Prostate gland (tissue), 2 donors: ENCODE results near the gene CCR6. TPM values are rescaled to one million over a fixed set of nuclear protein-coding genes. Genes with fewer than 3 reads are reported as not detected.

Source experiments
- DNase-seq: peaks from one replicate; pipeline ENCODE4 v3.0.0-alpha.2; 2019; ENCODE audit warnings: low spot score
- H3K27ac ChIP-seq, 2 donors: fragments of 200-600 bp; sonication (generic); 2 replicates each; pipeline ENCODE4 v1.5.1; 2017 to 2019
- H3K27me3 ChIP-seq: fragments of 200-600 bp; sonication (generic); replicated peaks from 2 replicates; pipeline ENCODE4 v1.5.1; 2019; ENCODE audit not compliant: insufficient read depth
- H3K36me3 ChIP-seq, 2 donors: fragments of 200-600 bp; sonication (generic); 1 replicate in 1 of 2; 2 replicates in 1 of 2; pipeline versions ENCODE4 v1.5.1 to v1.8.1; 2017 to 2019
- H3K4me1 ChIP-seq: fragments of 200-600 bp; sonication (generic); replicated peaks from 2 replicates; pipeline ENCODE4 v1.5.1; 2019
- H3K4me3 ChIP-seq, 2 donors: fragments of 200-600 bp; sonication (generic); 2 replicates each; pipeline ENCODE4 v1.5.1; 2017 to 2019
- H3K9me3 ChIP-seq: fragments of 200-600 bp; sonication (generic); 2 replicates; pipeline ENCODE4 v1.5.1; 2017
- CTCF ChIP-seq, 4 experiments: fragments of 200-600 bp in 2 of 4; fragments of 450-650 bp in 2 of 4; sonication (generic) in 2 of 4; IDR thresholded peaks; 1 replicate in 3 of 4; 2 replicates in 1 of 4; pipeline ENCODE4 v1.5.1; 2016 to 2019; ENCODE audit warnings: antibody characterized with exemption in 4 of 4, mild to moderate bottlenecking in 2 of 4, moderate library complexity in 2 of 4
- POLR2A ChIP-seq: fragments of 450-650 bp; IDR thresholded peaks from one replicate; pipeline ENCODE4 v1.6.1; 2016; ENCODE audit warnings: antibody characterized with exemption, mild to moderate bottlenecking
- POLR2AphosphoS5 ChIP-seq: sonication (generic); formaldehyde crosslinking; IDR thresholded peaks from one replicate; pipeline ENCODE4 v1.6.1; 2017; ENCODE audit warnings: antibody characterized with exemption
- WGBS: methylation state at CpG from one replicate; pipeline ENCODE4 v1.1.5; 2018; 5-methylcytosine and 5-hydroxymethylcytosine counted together
- intact Hi-C: fragments of 100-400 bp; cut with DNase I; formaldehyde crosslinking; loops from one replicate; pipeline ENCODE4 v1.14.2; 2022
- total RNA-seq, 2 donors: library from RNA; depleted of rRNA; stranded (reverse); fragments of >200 nt; gene quantifications; one replicate each; pipeline ENCODE4 v1.1.0, GENCODE V29; 2016

Gene CCR6
- total RNA-seq, 2 donors from 2014 or later = not detected

GRCh38 chr6:167093922-167094432, 28.9 kb upstream of the CCR6 start:
- intact Hi-C loops = no loop called here
- Histone ChIP-seq H3K9me3 (no peaks in the 10 kb centered on the region), H3K4me3 (no peak overlapping the region), H3K27me3 (no peaks in the 10 kb centered on the region), H3K27ac (no peak overlapping the region), H3K36me3 (no peaks in the 10 kb centered on the region), H3K4me1 (no peaks in the 10 kb centered on the region)
- WGBS = 77% methylated on average over 25 of the region's 28 CpGs
- no peak for DNase-seq
- no peak for TF ChIP-seq POLR2A
- no peak for TF ChIP-seq CTCF (IDR thresholded peaks at IDR 0.05)
- no peak for TF ChIP-seq POLR2AphosphoS5

GRCh38 chr6:167094436-167094819, 28.5 kb upstream of the CCR6 start:
- WGBS = 79% methylated on average over 12 of the region's 12 CpGs
- H3K9me3 ChIP-seq = no peaks in the 10 kb centered on the region
- no peaks in the 10 kb centered on the region for H3K36me3 ChIP-seq
- H3K4me3 ChIP-seq = no peak overlapping the region
- TF ChIP-seq POLR2A (no peak), POLR2AphosphoS5 (no peak), CTCF (IDR thresholded peaks at IDR 0.05) (no peak)
- DNase-seq = no peak
- intact Hi-C loops = no loop called here
- H3K27me3 ChIP-seq = no peaks in the 10 kb centered on the region
- no peak overlapping the region for H3K27ac ChIP-seq
- H3K4me1 ChIP-seq = no peaks in the 10 kb centered on the region

- no peak overlapping the region for H3K27ac ChIP-seq
- 73% methylated on average over 4 of the region's 4 CpGs for WGBS
- H3K4me3 ChIP-seq = no peak overlapping the region
- no peaks in the 10 kb centered on the region for H3K4me1 ChIP-seq
- no peak for DNase-seq
- intact Hi-C loops = no loop called here
- H3K36me3 ChIP-seq = no peaks in the 10 kb centered on the region
- H3K27me3 ChIP-seq = no peaks in the 10 kb centered on the region
- TF ChIP-seq CTCF (IDR thresholded peaks at IDR 0.05) (no peak), POLR2A (no peak), POLR2AphosphoS5 (no peak)
- no peaks in the 10 kb centered on the region for H3K9me3 ChIP-seq
Measured at GRCh38 chr6:167094820-167095637, 27.9 kb upstream of the CCR6 start.

GRCh38 chr6:167095888-167096287, 27.0 kb upstream of the CCR6 start:
- intact Hi-C loops = no loop called here
- H3K4me1 ChIP-seq = no peaks in the 10 kb centered on the region
- WGBS = 91% methylated on average over 2 of the region's 2 CpGs
- no peaks in the 10 kb centered on the region for H3K36me3 ChIP-seq
- TF ChIP-seq POLR2A (no peak), POLR2AphosphoS5 (no peak), CTCF (IDR thresholded peaks at IDR 0.05) (no peak)
- DNase-seq = no peak
- H3K27ac ChIP-seq = no peak overlapping the region
- H3K9me3 ChIP-seq = no peaks in the 10 kb centered on the region
- H3K4me3 ChIP-seq = no peak overlapping the region
- H3K27me3 ChIP-seq = no peaks in the 10 kb centered on the region

GRCh38 chr6:167096991-167097390, 25.9 kb upstream of the CCR6 start:
- 82% methylated on average over 7 of the region's 7 CpGs for WGBS
- H3K4me3 ChIP-seq = no peak overlapping the region
- DNase-seq = no peak
- intact Hi-C loops = no loop called here
- no peaks in the 10 kb centered on the region for H3K36me3 ChIP-seq
- TF ChIP-seq POLR2AphosphoS5 = no peak
- no peak for TF ChIP-seq CTCF (IDR thresholded peaks at IDR 0.05)
- TF ChIP-seq POLR2A = no peak
- H3K27me3 ChIP-seq = no peaks in the 10 kb centered on the region
- no peaks in the 10 kb centered on the region for H3K4me1 ChIP-seq
- no peaks in the 10 kb centered on the region for H3K9me3 ChIP-seq
- H3K27ac ChIP-seq = no peak overlapping the region
